Endodermal cell (in vitro differentiated cells): ENCODE results near the gene CLCA1. TPM values are rescaled to one million over a fixed set of nuclear protein-coding genes. Genes with fewer than 3 reads are reported as not detected.
"Not testable (repeated sequence)": the region's sequence is repeated elsewhere in the genome, so short reads cannot be mapped to it uniquely, and the experiment has no call there.

Source experiments
- DNase-seq: peaks from one replicate; pipeline ENCODE4 v3.0.0-alpha.2; 2017
- H3K27ac ChIP-seq: 2 replicates; pipeline ENCODE4 v1.5.1; 2013; ENCODE audit warnings: mild to moderate bottlenecking, low read depth, low read length, moderate library complexity
- H3K27me3 ChIP-seq: 2 replicates; pipeline ENCODE4 v1.6.1; 2013; ENCODE audit warnings: mild to moderate bottlenecking, low read length, moderate library complexity; ENCODE audit not compliant: insufficient read depth, control insufficient read depth, poor library complexity, severe bottlenecking
- H3K36me3 ChIP-seq: 2 replicates; pipeline ENCODE4 v1.7.0; 2013; ENCODE audit warnings: mild to moderate bottlenecking, low read length, moderate library complexity; ENCODE audit not compliant: control insufficient read depth, insufficient read depth
- H3K4me1 ChIP-seq: one replicate; pipeline ENCODE4 v1.7.0; 2013; ENCODE audit warnings: low read length; ENCODE audit not compliant: control insufficient read depth, insufficient read depth
- H3K4me3 ChIP-seq: 2 replicates; pipeline ENCODE4 v1.5.1; 2013; ENCODE audit warnings: mild to moderate bottlenecking, low read length, moderate library complexity
- H3K9ac ChIP-seq: 2 replicates; pipeline ENCODE4 v1.6.1; 2013; ENCODE audit warnings: mild to moderate bottlenecking, low read length, moderate library complexity; ENCODE audit not compliant: poor library complexity, severe bottlenecking; ENCODE audit errors: extremely low read depth
- H3K9me3 ChIP-seq: 2 replicates; pipeline ENCODE4 v1.6.1; 2013; ENCODE audit warnings: mild to moderate bottlenecking, low read length, moderate library complexity; ENCODE audit not compliant: control insufficient read depth
- H3K27ac Mint-ChIP-seq: 2 replicates; pipeline ENCODE4 v1.8.0; 2020; ENCODE audit warnings: mixed read lengths
- H3K27me3 Mint-ChIP-seq: 2 replicates; pipeline ENCODE4 v1.8.0; 2021; ENCODE audit warnings: mild to moderate bottlenecking, mixed read lengths; ENCODE audit not compliant: insufficient read depth
- H3K36me3 Mint-ChIP-seq: 2 replicates; pipeline ENCODE4 v1.8.0; 2020; ENCODE audit warnings: low read depth, mixed read lengths
- H3K4me1 Mint-ChIP-seq: 2 replicates; pipeline ENCODE4 v1.8.0; 2020; ENCODE audit warnings: mixed read lengths
- H3K4me3 Mint-ChIP-seq: 2 replicates; pipeline ENCODE4 v1.8.0; 2020; ENCODE audit warnings: mild to moderate bottlenecking, moderate library complexity, mixed read lengths
- H3K9me3 Mint-ChIP-seq: 2 replicates; pipeline ENCODE4 v1.8.0; 2020; ENCODE audit warnings: mild to moderate bottlenecking, mixed read lengths
- WGBS, 2 experiments: methylation state at CpG; one replicate each; pipeline versions ENCODE4 v1.1.5 to v1.1.7; 2013; ENCODE audit warnings: missing lambda C conversion rate in 2 of 2, mixed read lengths in 1 of 2; ENCODE audit not compliant: insufficient coverage in 1 of 2, insufficient read length in 1 of 2; 5-methylcytosine and 5-hydroxymethylcytosine counted together
- total RNA-seq, 2 donors: library from RNA; stranded (reverse); fragmentation: NEBNext Ultra II Directional in 1 of 2; extraction: Animal tissue kit (Norgen Biotek cat#: 25700) in 1 of 2; gene quantifications; 2 replicates in 1 of 2; 3 replicates in 1 of 2; pipeline ENCODE4 v1.2.1, GENCODE V29; 2021
- TF ChIP-seq, protein P1 (sequence below): fragments of 200-600 bp; sonication (generic); conservative IDR thresholded peaks from 2 replicates; pipeline ENCODE4 v1.5.0; 2021; ENCODE audit warnings: antibody characterized with exemption, mild to moderate bottlenecking

CLCA1 gene
- total RNA-seq, 2 donors from 2014 or later = 0.24 to 0.60 TPM

DNA sequence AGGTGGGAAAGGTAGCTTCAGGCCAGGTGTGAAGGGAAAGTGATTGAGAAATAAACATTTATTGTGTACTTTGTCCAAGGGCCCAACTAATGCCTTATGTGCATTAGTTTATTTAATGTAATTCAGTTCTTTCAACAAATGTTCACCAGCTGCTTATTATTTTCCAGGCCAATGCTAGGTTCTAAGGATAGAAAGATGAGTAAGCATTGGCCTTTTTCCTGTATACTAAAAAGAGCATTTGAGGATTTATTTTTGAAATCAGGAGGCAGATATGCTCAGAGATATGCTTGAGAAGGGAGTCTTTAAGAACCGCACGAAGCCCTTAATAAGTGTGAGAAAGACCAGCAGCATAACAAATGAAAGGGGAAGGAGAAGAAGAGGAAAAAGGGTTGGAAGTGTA is 32.0 kb downstream of the CLCA1 start:
- no peak for DNase-seq
- WGBS, 2 experiments = 89 to 95% methylated on average over 2 of the region's 2 CpGs
- H3K4me3 Mint-ChIP-seq = no peak overlapping the region
- peaks cover 3% of the 10 kb centered on the region for H3K9me3 ChIP-seq
- no peaks in the 10 kb centered on the region for H3K36me3 ChIP-seq
- no peaks in the 10 kb centered on the region for H3K27me3 ChIP-seq
- H3K9me3 Mint-ChIP-seq = no peaks in the 10 kb centered on the region
- H3K9ac ChIP-seq = no peak overlapping the region
- peaks cover 33% of the 10 kb centered on the region for H3K4me1 Mint-ChIP-seq
- no peaks in the 10 kb centered on the region for H3K36me3 Mint-ChIP-seq
- H3K4me1 ChIP-seq = peaks cover 15% of the 10 kb centered on the region
- TF ChIP-seq, protein P1, sequence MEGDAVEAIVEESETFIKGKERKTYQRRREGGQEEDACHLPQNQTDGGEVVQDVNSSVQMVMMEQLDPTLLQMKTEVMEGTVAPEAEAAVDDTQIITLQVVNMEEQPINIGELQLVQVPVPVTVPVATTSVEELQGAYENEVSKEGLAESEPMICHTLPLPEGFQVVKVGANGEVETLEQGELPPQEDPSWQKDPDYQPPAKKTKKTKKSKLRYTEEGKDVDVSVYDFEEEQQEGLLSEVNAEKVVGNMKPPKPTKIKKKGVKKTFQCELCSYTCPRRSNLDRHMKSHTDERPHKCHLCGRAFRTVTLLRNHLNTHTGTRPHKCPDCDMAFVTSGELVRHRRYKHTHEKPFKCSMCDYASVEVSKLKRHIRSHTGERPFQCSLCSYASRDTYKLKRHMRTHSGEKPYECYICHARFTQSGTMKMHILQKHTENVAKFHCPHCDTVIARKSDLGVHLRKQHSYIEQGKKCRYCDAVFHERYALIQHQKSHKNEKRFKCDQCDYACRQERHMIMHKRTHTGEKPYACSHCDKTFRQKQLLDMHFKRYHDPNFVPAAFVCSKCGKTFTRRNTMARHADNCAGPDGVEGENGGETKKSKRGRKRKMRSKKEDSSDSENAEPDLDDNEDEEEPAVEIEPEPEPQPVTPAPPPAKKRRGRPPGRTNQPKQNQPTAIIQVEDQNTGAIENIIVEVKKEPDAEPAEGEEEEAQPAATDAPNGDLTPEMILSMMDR = no peak
- no peak overlapping the region for H3K4me3 ChIP-seq
- no peak overlapping the region for H3K27ac ChIP-seq
- peaks cover 20% of the 10 kb centered on the region for H3K27me3 Mint-ChIP-seq
- no peak overlapping the region for H3K27ac Mint-ChIP-seq

- TF ChIP-seq, protein P1 = peak; percentile 74
- Mint-ChIP-seq H3K4me1 (peaks cover 37% of the 10 kb centered on the region), H3K27ac (peak overlapping the region; percentile 99), H3K4me3 (peak overlapping the region; percentile 80)
- peaks cover 15% of the 10 kb centered on the region for H3K4me1 ChIP-seq
- not testable (repeated sequence) for H3K27me3 ChIP-seq, H3K9me3 Mint-ChIP-seq, H3K36me3 Mint-ChIP-seq, H3K9me3 ChIP-seq, H3K27ac ChIP-seq, H3K27me3 Mint-ChIP-seq, H3K36me3 ChIP-seq
- peak; percentile 87 for DNase-seq
- H3K9ac ChIP-seq = peak overlapping the region; percentile 39
- 36 to 50% methylated on average over 15 to 16 of the region's 16 CpGs for WGBS, 2 experiments
- H3K4me3 ChIP-seq = peak overlapping the region; percentile 79
Observed at GRCh38 chr1:86502125-86502646, 33.5 kb downstream of the CLCA1 start.

GRCh38 chr1:86502721-86503405 is 34.1 kb downstream of the CLCA1 start:
- Histone ChIP-seq H3K9ac (peak overlapping the region; percentile 39), H3K9me3 (peaks cover 3% of the 10 kb centered on the region), H3K27me3 (no peaks in the 10 kb centered on the region), H3K27ac (no peak overlapping the region), H3K4me3 (peak overlapping the region; percentile 79), H3K4me1 (peaks cover 15% of the 10 kb centered on the region), H3K36me3 (no peaks in the 10 kb centered on the region)
- H3K4me3 Mint-ChIP-seq = peak overlapping the region; percentile 80
- 33 to 67% methylated on average over 5 to 18 of the region's 18 CpGs for WGBS, 2 experiments
- no peaks in the 10 kb centered on the region for H3K36me3 Mint-ChIP-seq
- peaks cover 42% of the 10 kb centered on the region for H3K4me1 Mint-ChIP-seq
- peak overlapping the region; percentile 99 for H3K27ac Mint-ChIP-seq
- TF ChIP-seq, protein P1 = peak; percentile 5
- H3K27me3 Mint-ChIP-seq = peaks cover 7% of the 10 kb centered on the region
- no peaks in the 10 kb centered on the region for H3K9me3 Mint-ChIP-seq
- peak; percentile 94 for DNase-seq
